H9 (cell line): ENCODE data around the gene TJAP1. TPM values are rescaled to one million over a fixed set of nuclear protein-coding genes. Genes with fewer than 3 reads are reported as not detected.
A peak's percentile ranks its signal among the peaks of the same experiment; 100 is the strongest.

Experiments
- DNase-seq: peaks from one replicate; pipeline ENCODE4 v3.0.0-alpha.2; 2017
- H2AFZ ChIP-seq: one replicate; pipeline ENCODE4 v1.6.1; 2013; ENCODE audit warnings: mild to moderate bottlenecking, low read length, control low read depth, moderate library complexity
- H2AK5ac ChIP-seq: 2 replicates; pipeline ENCODE4 v1.6.1; 2013; ENCODE audit warnings: low read length, control low read depth, mixed read lengths; ENCODE audit not compliant: insufficient read length
- H2BK120ac ChIP-seq: one replicate; pipeline ENCODE4 v1.6.1; 2013; ENCODE audit warnings: low read depth, mild to moderate bottlenecking, low read length, control low read depth, inconsistent platforms; ENCODE audit not compliant: poor library complexity, severe bottlenecking
- H2BK12ac ChIP-seq: 2 replicates; pipeline ENCODE4 v1.6.1; 2013; ENCODE audit warnings: low read length, control low read depth, mixed read lengths, low read depth; ENCODE audit not compliant: insufficient read length
- H2BK15ac ChIP-seq: 2 replicates; pipeline ENCODE4 v1.6.1; 2013; ENCODE audit warnings: low read depth, low read length, control low read depth
- H2BK20ac ChIP-seq: one replicate; pipeline ENCODE4 v1.6.1; 2013; ENCODE audit warnings: low read depth, mild to moderate bottlenecking, low read length, control low read depth, inconsistent platforms; ENCODE audit not compliant: poor library complexity, severe bottlenecking
- H2BK5ac ChIP-seq: 2 replicates; pipeline ENCODE4 v1.6.1; 2013; ENCODE audit warnings: low read length, control low read depth, mixed read lengths; ENCODE audit not compliant: insufficient read length
- H3K14ac ChIP-seq: 2 replicates; pipeline ENCODE4 v1.6.1; 2013; ENCODE audit warnings: low read length, control low read depth; ENCODE audit not compliant: insufficient read depth
- H3K18ac ChIP-seq: 2 replicates; pipeline ENCODE4 v1.6.1; 2013; ENCODE audit warnings: low read depth, mild to moderate bottlenecking, mixed read lengths, low read length, control low read depth; ENCODE audit not compliant: insufficient read length
- H3K23ac ChIP-seq: 2 replicates; pipeline ENCODE4 v1.6.1; 2013; ENCODE audit warnings: low read length, control low read depth, mixed read lengths, low read depth; ENCODE audit not compliant: insufficient read length
- H3K23me2 ChIP-seq: 2 replicates; pipeline ENCODE4 v1.6.1; 2013; ENCODE audit warnings: low read depth, mild to moderate bottlenecking, mixed read lengths, low read length, control low read depth; ENCODE audit not compliant: insufficient read length, poor library complexity, severe bottlenecking
- H3K27ac ChIP-seq: 2 replicates; pipeline ENCODE4 v1.5.1; 2013; ENCODE audit warnings: low read length, control low read depth, mixed read lengths, low read depth; ENCODE audit not compliant: insufficient read length
- H3K27me3 ChIP-seq: 2 replicates; pipeline ENCODE4 v1.6.1; 2013; ENCODE audit warnings: low read length, control low read depth, inconsistent platforms; ENCODE audit not compliant: insufficient read depth
- H3K4ac ChIP-seq: 2 replicates; pipeline ENCODE4 v1.6.1; 2013; ENCODE audit warnings: low read depth, mild to moderate bottlenecking, control low read depth, inconsistent platforms, low read length, moderate library complexity
- H3K4me1 ChIP-seq: 2 replicates; pipeline ENCODE4 v1.6.1; 2013; ENCODE audit warnings: low read length, control low read depth, inconsistent platforms; ENCODE audit not compliant: insufficient read depth
- H3K4me2 ChIP-seq: 2 replicates; pipeline ENCODE4 v1.6.1; 2013; ENCODE audit warnings: low read length, control low read depth, mixed read lengths; ENCODE audit not compliant: insufficient read length, insufficient read depth
- H3K56ac ChIP-seq: 2 replicates; pipeline ENCODE4 v1.6.1; 2013; ENCODE audit warnings: low read depth, mild to moderate bottlenecking, mixed read lengths, low read length, control low read depth; ENCODE audit not compliant: insufficient read length
- H3K79me1 ChIP-seq: 2 replicates; pipeline ENCODE4 v1.6.1; 2013; ENCODE audit warnings: low read depth, mild to moderate bottlenecking, moderate library complexity, low read length, control low read depth, inconsistent platforms; ENCODE audit not compliant: insufficient read depth, poor library complexity, severe bottlenecking
- H3K79me2 ChIP-seq: 2 replicates; pipeline ENCODE4 v1.6.1; 2013; ENCODE audit warnings: low read length, control low read depth, inconsistent platforms; ENCODE audit not compliant: insufficient read depth
- H3K9ac ChIP-seq: 2 replicates; pipeline ENCODE4 v1.6.1; 2013; ENCODE audit warnings: low read length, control low read depth, mixed read lengths; ENCODE audit not compliant: insufficient read length; ENCODE audit errors: extremely low read depth
- H3K9me3 ChIP-seq: one replicate; pipeline ENCODE4 v1.6.1; 2013; ENCODE audit warnings: low read depth, low read length, inconsistent platforms; ENCODE audit not compliant: control insufficient read depth
- H3T11ph ChIP-seq: one replicate; pipeline ENCODE4 v1.6.1; 2013; ENCODE audit warnings: mild to moderate bottlenecking, low read length, control low read depth, inconsistent platforms
- H4K20me1 ChIP-seq: one replicate; pipeline ENCODE4 v1.6.1; 2013; ENCODE audit not compliant: control insufficient read depth, insufficient read length, insufficient read depth
- H4K5ac ChIP-seq: 2 replicates; pipeline ENCODE4 v1.6.1; 2013; ENCODE audit warnings: low read depth, mild to moderate bottlenecking, mixed read lengths, low read length, control low read depth; ENCODE audit not compliant: insufficient read length
- H4K8ac ChIP-seq: replicated peaks from 2 replicates; pipeline ENCODE4 v1.6.1; 2013; ENCODE audit warnings: low read length, control low read depth, mixed read lengths, low read depth; ENCODE audit not compliant: insufficient read length
- H4K91ac ChIP-seq: 2 replicates; pipeline ENCODE4 v1.6.1; 2013; ENCODE audit warnings: low read depth, mild to moderate bottlenecking, moderate library complexity, mixed read lengths, low read length, control low read depth; ENCODE audit not compliant: insufficient read length
- H3K27ac Mint-ChIP-seq, 3 experiments: 2 replicates in 2 of 3; 3 replicates in 1 of 3; pipeline ENCODE4 v1.8.0; 2020 to 2021; ENCODE audit warnings: mixed read lengths in 3 of 3, mild to moderate bottlenecking in 1 of 3, moderate library complexity in 1 of 3
- H3K27me3 Mint-ChIP-seq: 2 replicates; pipeline ENCODE4 v1.8.0; 2021; ENCODE audit warnings: low read depth, mild to moderate bottlenecking, moderate library complexity, mixed read lengths
- H3K36me3 Mint-ChIP-seq, 3 experiments: 2 replicates in 2 of 3; 3 replicates in 1 of 3; pipeline ENCODE4 v1.8.0; 2020 to 2021; ENCODE audit warnings: low read depth in 3 of 3, mixed read lengths in 3 of 3; ENCODE audit not compliant: insufficient read depth in 1 of 3
- H3K4me1 Mint-ChIP-seq, 2 experiments: 2 replicates each; pipeline ENCODE4 v1.8.0; 2020; ENCODE audit warnings: mixed read lengths in 2 of 2
- H3K4me3 Mint-ChIP-seq, 2 experiments: 2 replicates in 1 of 2; 3 replicates in 1 of 2; pipeline ENCODE4 v1.8.0; 2020 to 2021; ENCODE audit warnings: mild to moderate bottlenecking in 2 of 2, mixed read lengths in 2 of 2, moderate library complexity in 1 of 2
- H3K9me3 Mint-ChIP-seq, 2 experiments: 2 replicates in 1 of 2; 3 replicates in 1 of 2; pipeline ENCODE4 v1.8.0; 2020; ENCODE audit warnings: mild to moderate bottlenecking in 2 of 2, mixed read lengths in 2 of 2, moderate library complexity in 1 of 2
- CTCF ChIP-seq: fragments of 200-600 bp; sonication (generic); conservative IDR thresholded peaks from 3 replicates; pipeline ENCODE4 v1.8.0; 2021; ENCODE audit warnings: antibody characterized with exemption, mild to moderate bottlenecking
- WGBS: extraction: QIAGEN DNeasy Blood & Tissue Kit; methylation state at CpG from one replicate; pipeline ENCODE4 v1.1.7; 2013; ENCODE audit warnings: missing lambda C conversion rate, low lambda C conversion rate, mixed read lengths; ENCODE audit not compliant: insufficient read length; ENCODE audit errors: extremely low coverage; 5-methylcytosine and 5-hydroxymethylcytosine counted together
- total RNA-seq: library from RNA; stranded (reverse); gene quantifications from 2 replicates; pipeline ENCODE4 v1.2.1, GENCODE V29; 2021

TJAP1 gene
- total RNA-seq, 1 experiment from 2014 or later = 45.1 TPM

DNA sequence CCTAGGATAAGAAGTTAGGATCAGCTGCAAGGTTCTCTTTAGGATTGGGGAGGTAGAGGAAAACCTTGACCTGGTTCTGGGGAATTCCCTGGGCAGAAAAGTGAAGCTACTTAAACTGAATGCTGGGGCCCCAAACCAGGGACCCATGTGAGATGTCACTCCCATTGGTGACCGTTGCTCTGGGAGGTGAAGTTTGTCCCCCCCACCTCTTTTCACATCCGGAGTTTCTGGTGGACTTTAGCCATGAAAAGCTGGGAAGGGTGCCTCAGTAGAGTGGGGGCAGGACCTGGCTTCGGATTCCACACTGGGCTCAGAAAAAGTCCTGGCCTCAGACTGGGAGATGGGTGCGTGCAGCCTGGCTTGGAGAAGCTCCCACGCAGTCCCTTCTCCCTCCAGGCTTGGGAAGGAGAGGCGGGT is 13.2 kb downstream of the TJAP1 start:
- H3K79me1 ChIP-seq = peaks cover 16% of the 10 kb centered on the region
- no peak overlapping the region for H2BK120ac ChIP-seq
- H3K56ac ChIP-seq = no peak overlapping the region
- TF ChIP-seq CTCF = no peak
- H3K18ac ChIP-seq = no peak overlapping the region
- no CpG with 5 or more reads among the region's 6 CpGs for WGBS
- Mint-ChIP-seq H3K9me3 (no peaks in the 10 kb centered on the region), H3K36me3 (peaks cover 0 to 4% (median 0%) of the 10 kb centered on the region in 3 experiments; a peak in 3 of 7 replicates), H3K27ac (peak overlapping the region in 1 of 3 experiments; percentile 83; a peak in 1 of 7 replicates), H3K4me1 (peaks cover 24 to 27% of the 10 kb centered on the region in 2 experiments), H3K4me3 (no peak overlapping the region), H3K27me3 (no peaks in the 10 kb centered on the region)
- H2AK5ac ChIP-seq = no peak overlapping the region
- no peak overlapping the region for H3K4me2 ChIP-seq
- H3K27ac ChIP-seq = no peak overlapping the region
- H3K14ac ChIP-seq = no peak overlapping the region
- H3K23ac ChIP-seq = no peak overlapping the region
- H2BK12ac ChIP-seq = no peak overlapping the region
- no peaks in the 10 kb centered on the region for H3K27me3 ChIP-seq
- no peaks in the 10 kb centered on the region for H3K9me3 ChIP-seq
- H3K79me2 ChIP-seq = peaks cover 2% of the 10 kb centered on the region; the same call in 1 of the 2 replicates
- no peak overlapping the region for H3T11ph ChIP-seq
- H2BK5ac ChIP-seq = no peak overlapping the region
- no peak overlapping the region for H3K4ac ChIP-seq
- H4K5ac ChIP-seq = no peak overlapping the region
- no peak overlapping the region for H3K9ac ChIP-seq
- H3K23me2 ChIP-seq = no peaks in the 10 kb centered on the region
- no peaks in the 10 kb centered on the region for H4K20me1 ChIP-seq
- no peak overlapping the region for H2AFZ ChIP-seq
- no peak overlapping the region for H2BK15ac ChIP-seq
- no peak overlapping the region for H2BK20ac ChIP-seq
- DNase-seq = no peak
- peaks cover 6% of the 10 kb centered on the region; the same call in 1 of the 2 replicates for H3K4me1 ChIP-seq
- H4K91ac ChIP-seq = no peak overlapping the region
- no peak overlapping the region for H4K8ac ChIP-seq
